Trophoblast cell (in vitro differentiated cells and primary cell): ENCODE results near the gene KCTD17.

Source experiments
- DNase-seq, 2 donors: peaks; one replicate each; pipeline ENCODE4 v3.0.0-alpha.2; 2016
- H2AFZ ChIP-seq: 2 replicates; pipeline ENCODE4 v1.6.1; 2013; ENCODE audit warnings: low read length, moderate library complexity, mild to moderate bottlenecking; ENCODE audit not compliant: insufficient read depth, poor library complexity
- H2AK5ac ChIP-seq: 2 replicates; pipeline ENCODE4 v1.6.1; 2013; ENCODE audit warnings: mild to moderate bottlenecking, low read length
- H2BK120ac ChIP-seq: 2 replicates; pipeline ENCODE4 v1.6.1; 2013; ENCODE audit warnings: low read length, mild to moderate bottlenecking, moderate library complexity; ENCODE audit not compliant: insufficient read depth, poor library complexity
- H2BK12ac ChIP-seq: 2 replicates; pipeline ENCODE4 v1.6.1; 2013; ENCODE audit warnings: mild to moderate bottlenecking, low read length, moderate library complexity
- H2BK5ac ChIP-seq: 2 replicates; pipeline ENCODE4 v1.6.1; 2013; ENCODE audit warnings: low read length, low read depth, moderate library complexity, mild to moderate bottlenecking; ENCODE audit not compliant: poor library complexity
- H3K14ac ChIP-seq: 2 replicates; pipeline ENCODE4 v1.6.1; 2013; ENCODE audit warnings: mild to moderate bottlenecking, low read length
- H3K18ac ChIP-seq: 2 replicates; pipeline ENCODE4 v1.6.1; 2013; ENCODE audit warnings: mild to moderate bottlenecking, low read length
- H3K23ac ChIP-seq: 2 replicates; pipeline ENCODE4 v1.6.1; 2013; ENCODE audit warnings: low read length
- H3K27ac ChIP-seq: 2 replicates; pipeline ENCODE4 v1.5.1; 2013; ENCODE audit warnings: low read depth, mild to moderate bottlenecking, inconsistent platforms, low read length, moderate library complexity
- H3K27me3 ChIP-seq: 2 replicates; pipeline ENCODE4 v1.6.1; 2013; ENCODE audit warnings: inconsistent platforms, mild to moderate bottlenecking, low read length, moderate library complexity; ENCODE audit not compliant: insufficient read depth
- H3K36me3 ChIP-seq, 2 experiments: 1 replicate in 1 of 2; 2 replicates in 1 of 2; pipeline ENCODE4 v1.6.1; 2013; ENCODE audit warnings: low read length in 2 of 2, mild to moderate bottlenecking in 2 of 2, moderate library complexity in 1 of 2; ENCODE audit not compliant: insufficient read depth in 2 of 2, control insufficient read depth in 1 of 2
- H3K4ac ChIP-seq: 2 replicates; pipeline ENCODE4 v1.6.1; 2013; ENCODE audit warnings: low read depth, mild to moderate bottlenecking, low read length, moderate library complexity
- H3K4me1 ChIP-seq, 2 experiments: 1 replicate in 1 of 2; 2 replicates in 1 of 2; pipeline ENCODE4 v1.6.1; 2013; ENCODE audit warnings: low read length in 2 of 2, mild to moderate bottlenecking in 2 of 2, moderate library complexity in 1 of 2; ENCODE audit not compliant: insufficient read depth in 2 of 2, control insufficient read depth in 1 of 2
- H3K4me2 ChIP-seq: 2 replicates; pipeline ENCODE4 v1.6.1; 2013; ENCODE audit warnings: inconsistent platforms, mild to moderate bottlenecking, low read length, moderate library complexity
- H3K4me3 ChIP-seq: 2 replicates; pipeline ENCODE4 v1.5.1; 2013; ENCODE audit warnings: mild to moderate bottlenecking, low read depth, low read length, inconsistent platforms
- H3K79me1 ChIP-seq: one replicate; pipeline ENCODE4 v1.6.1; 2013; ENCODE audit warnings: low read length
- H3K79me2 ChIP-seq: 2 replicates; pipeline ENCODE4 v1.6.1; 2013; ENCODE audit warnings: low read length, mild to moderate bottlenecking; ENCODE audit not compliant: control insufficient read depth, insufficient read depth, poor library complexity
- H3K9ac ChIP-seq: 2 replicates; pipeline ENCODE4 v1.6.1; 2013; ENCODE audit warnings: mild to moderate bottlenecking, low read length
- H3K9me3 ChIP-seq: 2 replicates; pipeline ENCODE4 v1.6.1; 2013; ENCODE audit warnings: low read depth, mild to moderate bottlenecking, control low read depth, inconsistent platforms, low read length; ENCODE audit not compliant: insufficient read depth
- H4K12ac ChIP-seq: 2 replicates; pipeline ENCODE4 v1.6.1; 2013; ENCODE audit warnings: low read depth, mild to moderate bottlenecking, low read length, moderate library complexity
- H4K8ac ChIP-seq: 2 replicates; pipeline ENCODE4 v1.6.1; 2013; ENCODE audit warnings: low read depth, mild to moderate bottlenecking, low read length, moderate library complexity
- H4K91ac ChIP-seq: one replicate; pipeline ENCODE4 v1.6.1; 2013; ENCODE audit warnings: low read depth, mild to moderate bottlenecking, low read length, moderate library complexity
- WGBS: extraction: QIAGEN DNeasy Blood & Tissue Kit; methylation state at CpG from one replicate; pipeline ENCODE4 v1.1.7; 2013; ENCODE audit warnings: missing lambda C conversion rate; ENCODE audit not compliant: insufficient read length, insufficient coverage; ENCODE audit errors: extremely low coverage; 5-methylcytosine and 5-hydroxymethylcytosine counted together

The KCTD17 gene

DNA sequence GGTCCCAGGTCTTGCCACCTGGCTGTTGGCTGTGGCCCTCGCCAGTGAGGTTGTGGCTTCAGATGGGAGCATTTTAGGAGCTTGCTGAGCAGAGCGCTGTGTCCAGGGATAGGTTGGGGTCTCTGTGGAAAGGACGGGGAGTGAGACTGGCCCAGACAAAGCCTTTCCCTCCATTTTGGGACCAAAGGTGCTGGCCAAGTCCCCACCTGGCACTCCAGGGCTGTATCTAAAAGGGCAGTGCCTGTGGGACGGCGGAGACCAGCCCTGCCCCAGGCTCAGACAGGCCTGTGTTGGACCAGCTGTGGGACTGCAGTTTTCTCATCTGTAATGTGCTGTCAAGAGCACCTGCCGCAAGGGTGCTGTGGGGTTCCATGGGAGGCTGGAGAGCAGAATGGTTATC, 5.0 kb upstream of the KCTD17 start:
- WGBS = no CpG with 5 or more reads among the region's 6 CpGs
- no peak overlapping the region for H3K4me2 ChIP-seq
- H3K27ac ChIP-seq = no peak overlapping the region
- no peak overlapping the region for H4K12ac ChIP-seq
- H3K9me3 ChIP-seq = no peaks in the 10 kb centered on the region
- no peak overlapping the region for H3K9ac ChIP-seq
- no peak overlapping the region for H4K8ac ChIP-seq
- H3K14ac ChIP-seq = no peak overlapping the region
- H3K79me1 ChIP-seq = no peaks in the 10 kb centered on the region
- H2BK5ac ChIP-seq = no peak overlapping the region
- H2BK120ac ChIP-seq = no peak overlapping the region
- no peak overlapping the region for H3K18ac ChIP-seq
- H3K4ac ChIP-seq = no peak overlapping the region
- H3K79me2 ChIP-seq = no peaks in the 10 kb centered on the region
- no peaks in the 10 kb centered on the region for H3K27me3 ChIP-seq
- no peak overlapping the region for H2AK5ac ChIP-seq
- no peaks in the 10 kb centered on the region for H3K4me1 ChIP-seq
- no peak overlapping the region for H3K4me3 ChIP-seq
- no peak for DNase-seq
- H3K36me3 ChIP-seq = no peaks in the 10 kb centered on the region
- no peak overlapping the region for H2AFZ ChIP-seq
- H4K91ac ChIP-seq = no peak overlapping the region
- H2BK12ac ChIP-seq = no peak overlapping the region
- no peak overlapping the region for H3K23ac ChIP-seq

DNA sequence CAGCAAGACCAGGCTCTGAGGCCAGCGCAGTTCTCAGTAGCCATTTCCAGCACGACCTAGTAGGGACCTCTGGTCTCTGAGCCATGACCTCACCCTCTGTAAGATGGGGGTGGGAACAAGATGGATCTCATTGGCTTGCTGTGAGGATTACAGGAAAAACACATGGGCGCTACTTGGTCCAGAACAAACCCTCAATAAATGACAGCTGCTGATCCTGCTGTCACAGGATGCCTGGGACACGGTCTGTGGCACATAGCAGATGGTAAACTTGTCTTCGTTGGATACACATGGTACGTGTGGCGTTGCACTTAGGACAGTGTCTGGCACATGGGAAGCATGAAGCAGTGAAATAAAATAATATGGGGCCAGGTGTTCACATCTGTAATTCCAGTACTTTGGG, 4.5 kb upstream of the KCTD17 start:
- H3K18ac ChIP-seq = no peak overlapping the region
- no peak overlapping the region for H2BK5ac ChIP-seq
- peaks cover under 1% of the 10 kb centered on the region for H3K27me3 ChIP-seq
- peaks cover 2% of the 10 kb centered on the region for H3K79me1 ChIP-seq
- H3K36me3 ChIP-seq = no peaks in the 10 kb centered on the region
- no peak overlapping the region for H3K23ac ChIP-seq
- no peak overlapping the region for H3K14ac ChIP-seq
- H3K9ac ChIP-seq = no peak overlapping the region
- H2AK5ac ChIP-seq = no peak overlapping the region
- H2BK120ac ChIP-seq = no peak overlapping the region
- H3K4me1 ChIP-seq = peaks cover 0 to 2% of the 10 kb centered on the region in 2 experiments
- no peaks in the 10 kb centered on the region for H3K79me2 ChIP-seq
- H3K9me3 ChIP-seq = no peaks in the 10 kb centered on the region
- H3K27ac ChIP-seq = no peak overlapping the region
- H2BK12ac ChIP-seq = no peak overlapping the region
- WGBS = no CpG with 5 or more reads among the region's 7 CpGs
- no peak overlapping the region for H2AFZ ChIP-seq
- no peak overlapping the region for H3K4me2 ChIP-seq
- no peak overlapping the region for H4K12ac ChIP-seq
- no peak for DNase-seq
- H4K8ac ChIP-seq = no peak overlapping the region
- no peak overlapping the region for H3K4ac ChIP-seq
- H3K4me3 ChIP-seq = no peak overlapping the region
- H4K91ac ChIP-seq = no peak overlapping the region

- no peak overlapping the region for H3K4ac ChIP-seq
- no peaks in the 10 kb centered on the region for H3K36me3 ChIP-seq
- H3K9ac ChIP-seq = no peak overlapping the region
- H3K4me3 ChIP-seq = no peak overlapping the region
- peaks cover 3 to 5% of the 10 kb centered on the region in 2 experiments for H3K4me1 ChIP-seq
- H2AK5ac ChIP-seq = no peak overlapping the region
- H3K18ac ChIP-seq = no peak overlapping the region
- H3K9me3 ChIP-seq = no peaks in the 10 kb centered on the region
- no peak overlapping the region for H2AFZ ChIP-seq
- no peak overlapping the region for H2BK12ac ChIP-seq
- H4K8ac ChIP-seq = no peak overlapping the region
- no peak overlapping the region for H3K23ac ChIP-seq
- H3K4me2 ChIP-seq = no peak overlapping the region
- peak in 1 of 2 donors; percentile 27 for DNase-seq
- H3K14ac ChIP-seq = no peak overlapping the region
- H4K91ac ChIP-seq = no peak overlapping the region
- H2BK120ac ChIP-seq = no peak overlapping the region
- H2BK5ac ChIP-seq = no peak overlapping the region
- no CpG with 5 or more reads among the region's 6 CpGs for whole genome bisulfite sequencing
- H4K12ac ChIP-seq = no peak overlapping the region
- H3K27ac ChIP-seq = no peak overlapping the region
- H3K27me3 ChIP-seq = peaks cover 3% of the 10 kb centered on the region
- peaks cover 2% of the 10 kb centered on the region for H3K79me1 ChIP-seq
- no peaks in the 10 kb centered on the region for H3K79me2 ChIP-seq
Measured at GRCh38 chr22:37048133-37048532, 3.4 kb upstream of the KCTD17 start.

GRCh38 chr22:37049224-37049623, 2.3 kb upstream of the KCTD17 start:
- H3K36me3 ChIP-seq = no peaks in the 10 kb centered on the region
- WGBS = no CpG with 5 or more reads among the region's 2 CpGs

More at GRCh38 chr22:37049224-37049623, 2.3 kb upstream of the KCTD17 start:
- H2BK120ac ChIP-seq = no peak overlapping the region
- H2BK5ac ChIP-seq = no peak overlapping the region
- no peak overlapping the region for H3K4ac ChIP-seq
- H3K14ac ChIP-seq = no peak overlapping the region
- no peaks in the 10 kb centered on the region for H3K79me2 ChIP-seq
- no peak overlapping the region for H4K12ac ChIP-seq
- H3K27ac ChIP-seq = no peak overlapping the region
- H2BK12ac ChIP-seq = no peak overlapping the region
- no peak for DNase-seq
- peaks cover 3% of the 10 kb centered on the region for H3K27me3 ChIP-seq
- H3K79me1 ChIP-seq = peaks cover 2% of the 10 kb centered on the region
- H3K4me1 ChIP-seq = peaks cover 3 to 5% of the 10 kb centered on the region in 2 experiments
- H3K4me2 ChIP-seq = no peak overlapping the region
- H3K23ac ChIP-seq = no peak overlapping the region
- H3K4me3 ChIP-seq = no peak overlapping the region
- no peak overlapping the region for H4K91ac ChIP-seq
- no peak overlapping the region for H2AK5ac ChIP-seq
- H3K18ac ChIP-seq = no peak overlapping the region
- no peak overlapping the region for H2AFZ ChIP-seq
- H3K9me3 ChIP-seq = no peaks in the 10 kb centered on the region
- no peak overlapping the region for H3K9ac ChIP-seq
- H4K8ac ChIP-seq = no peak overlapping the region
